Measurements from ENCODE around the gene PF4V1.

The PF4V1 gene

GRCh38 chr4:73868206-73869129, 15.4 kb downstream of the PF4V1 start:
- TF ChIP-seq, protein P1, sequence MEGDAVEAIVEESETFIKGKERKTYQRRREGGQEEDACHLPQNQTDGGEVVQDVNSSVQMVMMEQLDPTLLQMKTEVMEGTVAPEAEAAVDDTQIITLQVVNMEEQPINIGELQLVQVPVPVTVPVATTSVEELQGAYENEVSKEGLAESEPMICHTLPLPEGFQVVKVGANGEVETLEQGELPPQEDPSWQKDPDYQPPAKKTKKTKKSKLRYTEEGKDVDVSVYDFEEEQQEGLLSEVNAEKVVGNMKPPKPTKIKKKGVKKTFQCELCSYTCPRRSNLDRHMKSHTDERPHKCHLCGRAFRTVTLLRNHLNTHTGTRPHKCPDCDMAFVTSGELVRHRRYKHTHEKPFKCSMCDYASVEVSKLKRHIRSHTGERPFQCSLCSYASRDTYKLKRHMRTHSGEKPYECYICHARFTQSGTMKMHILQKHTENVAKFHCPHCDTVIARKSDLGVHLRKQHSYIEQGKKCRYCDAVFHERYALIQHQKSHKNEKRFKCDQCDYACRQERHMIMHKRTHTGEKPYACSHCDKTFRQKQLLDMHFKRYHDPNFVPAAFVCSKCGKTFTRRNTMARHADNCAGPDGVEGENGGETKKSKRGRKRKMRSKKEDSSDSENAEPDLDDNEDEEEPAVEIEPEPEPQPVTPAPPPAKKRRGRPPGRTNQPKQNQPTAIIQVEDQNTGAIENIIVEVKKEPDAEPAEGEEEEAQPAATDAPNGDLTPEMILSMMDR (IDR thresholded peaks at IDR 0.05; ENCODE audit: unreplicated experiment in 3 of 3), result no peak
- H3K27me3 Mint-ChIP-seq (ENCODE audit: low read depth), result peaks cover 91% of the 10 kb centered on the region
- peaks cover 3% of the 10 kb centered on the region for H3K4me1 Mint-ChIP-seq
- no peaks in the 10 kb centered on the region for H3K9me3 Mint-ChIP-seq
- no peak overlapping the region for H3K27ac Mint-ChIP-seq
- no peaks in the 10 kb centered on the region for H3K36me3 Mint-ChIP-seq (ENCODE audit: low read depth)
- H3K4me3 Mint-ChIP-seq, result peak overlapping the region; percentile 71 to 81 (median 73)

DNA sequence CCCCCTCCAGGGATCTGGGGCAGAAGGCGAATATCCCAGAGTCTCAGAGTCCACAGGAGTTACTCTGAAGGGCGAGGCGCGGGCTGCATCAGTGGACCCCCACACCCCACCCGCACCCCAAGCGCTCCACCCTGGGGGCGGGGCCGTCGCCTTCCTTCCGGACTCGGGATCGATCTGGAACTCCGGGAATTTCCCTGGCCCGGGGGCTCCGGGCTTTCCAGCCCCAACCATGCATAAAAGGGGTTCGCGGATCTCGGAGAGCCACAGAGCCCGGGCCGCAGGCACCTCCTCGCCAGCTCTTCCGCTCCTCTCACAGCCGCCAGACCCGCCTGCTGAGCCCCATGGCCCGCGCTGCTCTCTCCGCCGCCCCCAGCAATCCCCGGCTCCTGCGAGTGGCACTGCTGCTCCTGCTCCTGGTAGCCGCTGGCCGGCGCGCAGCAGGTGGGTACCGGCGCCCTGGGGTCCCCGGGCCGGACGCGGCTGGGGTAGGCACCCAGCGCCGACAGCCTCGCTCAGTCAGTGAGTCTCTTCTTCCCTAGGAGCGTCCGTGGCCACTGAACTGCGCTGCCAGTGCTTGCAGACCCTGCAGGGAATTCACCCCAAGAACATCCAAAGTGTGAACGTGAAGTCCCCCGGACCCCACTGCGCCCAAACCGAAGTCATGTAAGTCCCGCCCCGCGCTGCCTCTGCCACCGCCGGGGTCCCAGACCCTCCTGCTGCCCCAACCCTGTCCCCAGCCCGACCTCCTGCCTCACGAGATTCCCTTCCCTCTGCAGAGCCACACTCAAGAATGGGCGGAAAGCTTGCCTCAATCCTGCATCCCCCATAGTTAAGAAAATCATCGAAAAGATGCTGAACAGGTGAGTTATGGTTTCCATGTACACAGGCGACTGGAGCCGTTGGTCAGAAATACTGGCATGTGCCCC, 16.3 kb downstream of the PF4V1 start, which contains the start of gene CXCL1:
Gene CXCL1, plus strand, starts transcription at position 264 of the 926 bp plus-strand sequence. Its CDS starts 78 bp downstream, at position 342.
- Mint-ChIP-seq H3K4me1 (peaks cover 3% of the 10 kb centered on the region), H3K27me3 (ENCODE audit: low read depth) (peaks cover 93% of the 10 kb centered on the region), H3K27ac (no peak within 1 kb of the TSS), H3K4me3 (peak within 1 kb of the TSS; percentile 81 to 82 (median 82)), H3K9me3 (no peaks in the 10 kb centered on the region), H3K36me3 (ENCODE audit: low read depth) (no peaks in the 10 kb centered on the region)
- TF ChIP-seq, protein P1 (IDR thresholded peaks at IDR 0.05; ENCODE audit: unreplicated experiment in 3 of 3), result no peak

GRCh38 chr4:73870260-73870659, 17.2 kb downstream of the PF4V1 start:
- Mint-ChIP-seq H3K4me3 (peak overlapping the region; percentile 81 to 82 (median 82)), H3K4me1 (peaks cover 3% of the 10 kb centered on the region), H3K9me3 (no peaks in the 10 kb centered on the region), H3K27ac (no peak overlapping the region), H3K36me3 (ENCODE audit: low read depth) (no peaks in the 10 kb centered on the region), H3K27me3 (ENCODE audit: low read depth) (peaks cover 89% of the 10 kb centered on the region)
- TF ChIP-seq, protein P1 (IDR thresholded peaks at IDR 0.05; ENCODE audit: unreplicated experiment in 3 of 3), result no peak

GRCh38 chr4:73870768-73871167, 17.7 kb downstream of the PF4V1 start:
- TF ChIP-seq, protein P1 (IDR thresholded peaks at IDR 0.05; ENCODE audit: unreplicated experiment in 3 of 3), result no peak
- Mint-ChIP-seq H3K27me3 (ENCODE audit: low read depth) (peaks cover 85% of the 10 kb centered on the region), H3K9me3 (no peaks in the 10 kb centered on the region), H3K27ac (no peak overlapping the region), H3K4me1 (peaks cover 3% of the 10 kb centered on the region), H3K36me3 (ENCODE audit: low read depth) (no peaks in the 10 kb centered on the region), H3K4me3 (peak overlapping the region; percentile 26 to 70 (median 49))

DNA sequence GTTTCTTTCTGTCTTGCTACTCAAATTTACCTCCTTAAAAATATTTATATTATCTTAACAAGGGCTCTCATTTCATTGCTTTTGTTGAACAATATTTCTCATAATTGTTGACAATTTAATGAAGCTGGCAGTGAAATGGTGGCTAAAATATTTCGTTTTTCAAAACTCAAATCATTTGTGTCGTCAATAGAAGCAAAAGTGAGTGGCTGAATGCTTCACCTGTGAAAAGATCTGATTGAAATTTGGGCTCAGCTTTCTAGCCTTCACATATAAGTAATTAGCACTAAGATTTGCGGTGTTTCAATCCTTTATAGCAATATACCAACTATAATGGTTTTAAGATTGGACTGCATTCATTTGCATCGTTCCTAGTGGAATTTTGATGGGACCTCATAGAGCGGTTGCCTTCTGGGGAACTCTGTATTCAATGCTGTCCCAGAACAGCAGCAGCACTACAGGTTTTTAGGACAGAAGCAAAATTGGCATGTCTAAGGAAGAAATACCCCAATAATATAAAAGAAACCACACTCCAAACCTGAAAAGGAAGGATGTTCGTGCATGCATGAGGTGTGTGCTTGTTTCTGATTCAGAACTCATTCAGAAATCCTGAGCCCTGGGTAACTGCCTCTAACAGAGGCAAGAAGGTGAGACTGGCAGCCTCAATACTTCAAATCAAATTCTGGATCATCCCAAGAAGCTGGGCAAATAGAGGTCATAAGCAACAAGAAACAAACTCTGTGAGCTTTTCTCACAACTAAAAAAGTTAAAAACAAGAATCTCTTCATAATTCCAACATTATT, 18.6 kb downstream of the PF4V1 start:
- H3K9me3 Mint-ChIP-seq, result no peaks in the 10 kb centered on the region
- TF ChIP-seq, protein P1 (IDR thresholded peaks at IDR 0.05; ENCODE audit: unreplicated experiment in 3 of 3), result no peak
- no peak overlapping the region for H3K27ac Mint-ChIP-seq
- peaks cover 3% of the 10 kb centered on the region for H3K4me1 Mint-ChIP-seq
- H3K27me3 Mint-ChIP-seq (ENCODE audit: low read depth), result peaks cover 76% of the 10 kb centered on the region
- no peak overlapping the region for H3K4me3 Mint-ChIP-seq
- no peaks in the 10 kb centered on the region for H3K36me3 Mint-ChIP-seq (ENCODE audit: low read depth)
